Stimulated activated CD4-positive, alpha-beta T cell treated with anti-CD3 and anti-CD28 coated beads, Interleukin-4, amount 100 ng/mL, for 48 hours (primary cell): ENCODE results near the gene PAIP2.
"Not testable (repeated sequence)": the region's sequence is repeated elsewhere in the genome, so short reads cannot be mapped to it uniquely, and the experiment has no call there.

Source experiments
- DNase-seq, 2 donors: peaks; one replicate each; pipeline ENCODE4 v3.0.0-alpha.2; 2020; ENCODE audit warnings: low read depth in 2 of 2

The PAIP2 gene

DNA sequence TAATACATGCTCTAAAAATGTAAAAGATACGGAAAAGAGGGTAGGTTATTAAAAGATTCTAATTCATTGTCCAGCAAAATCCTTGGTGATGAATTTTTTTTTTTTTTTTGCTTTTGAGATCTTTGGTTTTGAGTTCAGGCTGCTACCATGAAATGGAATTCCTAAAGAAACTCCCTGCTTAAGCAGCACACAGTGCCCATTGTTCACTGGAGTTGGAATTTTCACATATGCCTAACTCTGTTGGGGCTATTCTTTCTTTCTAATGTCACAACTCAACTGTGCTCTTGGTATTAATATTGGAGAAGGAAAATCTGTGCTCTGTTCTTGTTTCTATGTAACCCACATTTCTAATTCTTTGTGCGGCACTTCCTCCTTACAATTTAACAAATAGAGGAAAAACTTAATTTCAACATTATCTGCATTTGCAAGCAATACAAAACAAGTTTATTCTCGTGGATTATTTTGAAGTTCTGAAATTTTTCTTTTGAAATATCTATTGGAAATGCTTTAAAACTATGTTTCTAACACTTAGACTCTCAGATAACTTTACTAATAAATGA lies 26.5 kb upstream of the PAIP2 start:
- DNase-seq, result no peak

DNA sequence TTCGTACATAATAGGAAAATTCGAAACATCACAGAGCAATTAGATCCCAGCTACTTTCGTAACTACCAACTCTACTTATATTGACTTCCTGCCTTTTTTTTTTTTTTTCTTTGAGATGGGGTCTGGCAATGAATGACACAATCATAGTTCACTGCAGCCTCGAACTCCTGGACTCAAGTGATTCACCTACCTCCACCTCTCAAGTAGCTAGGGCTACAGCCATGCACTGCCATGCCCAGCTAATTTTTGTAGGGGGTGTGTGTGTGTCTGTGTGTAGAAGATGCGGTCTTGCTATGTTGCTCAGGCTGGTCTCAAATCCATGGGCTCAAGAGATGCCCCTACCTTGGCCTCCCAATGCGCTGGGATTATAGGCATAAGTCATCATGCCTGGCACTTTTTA lies 5.8 kb upstream of the PAIP2 start:
- DNase-seq, result no peak

DNA sequence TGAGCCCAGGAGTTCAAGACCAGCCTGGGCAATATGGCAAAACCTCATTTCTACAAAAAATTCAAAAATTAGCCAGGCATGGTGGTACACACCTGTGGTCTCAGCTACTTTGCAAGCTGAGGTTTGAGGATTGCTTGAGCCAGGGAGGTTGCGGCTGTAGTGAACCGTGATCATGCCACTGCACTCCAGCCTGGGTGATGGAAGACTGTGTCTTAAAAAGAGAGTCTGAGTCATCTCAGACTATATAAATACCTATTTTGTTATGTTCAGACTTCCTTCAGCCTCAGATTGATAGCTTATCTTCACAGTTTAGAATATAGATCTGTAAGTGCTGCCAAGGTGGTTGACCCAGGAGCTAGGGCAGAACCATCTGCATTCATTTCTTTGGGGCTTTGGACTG lies 1.6 kb upstream of the PAIP2 start:
- DNase-seq, result no peak

DNA sequence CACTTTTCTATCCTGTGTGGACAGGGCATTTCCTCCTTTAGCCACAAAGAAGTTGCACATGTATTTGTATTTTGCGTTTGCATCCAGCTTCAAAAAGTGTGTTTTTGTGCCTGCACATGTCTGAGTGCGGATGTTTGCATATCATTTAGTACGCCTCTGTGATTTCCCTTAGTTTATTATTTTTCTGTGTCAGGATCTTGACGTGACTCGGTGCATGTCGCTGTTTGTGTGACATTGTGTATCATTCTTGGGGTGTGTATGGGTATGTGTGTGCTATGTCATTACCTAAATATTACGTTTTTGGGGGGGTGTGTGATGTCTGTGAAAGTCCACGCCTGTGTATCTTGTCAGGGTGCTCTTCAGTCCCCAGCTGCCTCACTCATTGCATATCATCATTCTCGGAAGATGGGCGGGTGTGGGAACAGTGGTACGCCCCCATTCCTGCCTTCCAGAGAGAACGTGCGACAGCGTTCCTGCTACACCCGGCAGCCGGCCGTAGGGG lies 416 bp upstream of the PAIP2 start:
- no peak for DNase-seq

DNA sequence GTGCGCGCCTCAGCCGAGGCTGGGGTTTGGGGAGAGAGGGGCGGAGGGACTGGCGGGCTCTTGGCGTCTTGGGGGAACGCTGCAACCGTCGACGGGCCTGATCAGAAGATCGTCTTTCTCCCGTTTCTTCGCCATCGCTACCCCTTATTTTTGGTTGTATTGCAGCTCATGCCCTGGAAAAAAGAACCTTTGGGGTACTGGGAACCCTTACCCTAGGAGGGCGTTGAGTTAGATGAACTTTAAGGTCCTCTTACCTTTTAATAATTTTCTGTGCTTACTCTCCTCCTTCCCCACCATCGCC lies 719 bp downstream of the PAIP2 start:
- DNase-seq, result no peak

DNA sequence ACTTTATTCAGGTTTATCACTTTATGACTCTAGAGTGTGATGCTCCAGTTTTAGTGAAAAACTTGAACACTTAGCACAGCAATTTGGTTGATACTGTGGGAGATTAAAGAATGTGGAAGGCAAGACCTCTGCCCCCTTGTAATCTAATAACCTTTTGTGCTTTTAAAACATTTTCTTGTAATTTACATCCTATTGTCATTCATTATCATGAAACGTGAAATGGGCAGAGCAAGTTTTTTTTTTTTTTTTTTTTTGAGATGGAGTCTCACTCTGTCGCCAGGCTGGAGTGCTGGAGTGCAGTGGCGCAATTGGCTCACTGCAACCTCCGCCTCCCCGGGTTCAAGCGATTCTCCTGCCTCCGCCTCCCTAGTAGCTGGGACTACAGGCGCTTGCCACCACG lies 1.8 kb downstream of the PAIP2 start:
- no peak for DNase-seq

DNA sequence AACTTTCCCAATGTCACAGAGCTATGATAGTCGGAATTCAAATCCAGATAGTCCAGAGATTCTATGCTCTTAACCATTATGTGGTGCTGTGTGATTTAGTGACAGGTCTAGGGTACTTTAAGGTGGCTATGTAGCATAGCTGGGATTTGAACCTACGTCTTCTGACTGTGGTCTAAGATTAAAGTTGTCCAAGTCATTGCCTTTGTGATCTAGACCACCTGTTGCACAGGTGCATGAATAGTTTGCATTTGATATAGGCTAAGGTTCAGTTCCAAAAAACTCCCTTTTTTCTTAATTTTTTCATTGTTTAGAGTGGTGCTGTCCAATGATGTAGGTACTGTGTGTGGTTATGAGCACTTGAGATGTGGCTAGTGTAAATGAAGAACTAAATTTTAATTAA lies 2.5 kb downstream of the PAIP2 start:
- DNase-seq, result no peak

DNA sequence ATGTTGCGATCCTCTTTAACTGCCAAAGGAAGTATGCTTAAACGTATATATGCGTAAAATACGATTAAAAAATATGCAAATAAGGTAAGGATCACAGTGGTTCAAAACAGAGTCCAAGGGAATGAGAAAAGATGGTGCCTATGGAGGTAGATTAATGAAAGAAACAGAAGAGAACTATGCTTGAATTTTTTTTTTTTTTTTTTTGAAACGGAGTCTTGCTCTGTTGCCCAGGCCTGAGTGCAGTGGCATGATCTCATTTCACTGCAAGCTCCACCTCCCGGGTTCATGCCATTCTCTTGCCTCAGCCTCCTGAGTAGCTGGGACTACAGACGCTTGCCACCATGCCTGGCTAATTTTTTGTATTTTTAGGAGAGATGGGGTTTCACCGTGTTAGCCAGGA lies 3.8 kb downstream of the PAIP2 start:
- DNase-seq, result not testable (repeated sequence)

DNA sequence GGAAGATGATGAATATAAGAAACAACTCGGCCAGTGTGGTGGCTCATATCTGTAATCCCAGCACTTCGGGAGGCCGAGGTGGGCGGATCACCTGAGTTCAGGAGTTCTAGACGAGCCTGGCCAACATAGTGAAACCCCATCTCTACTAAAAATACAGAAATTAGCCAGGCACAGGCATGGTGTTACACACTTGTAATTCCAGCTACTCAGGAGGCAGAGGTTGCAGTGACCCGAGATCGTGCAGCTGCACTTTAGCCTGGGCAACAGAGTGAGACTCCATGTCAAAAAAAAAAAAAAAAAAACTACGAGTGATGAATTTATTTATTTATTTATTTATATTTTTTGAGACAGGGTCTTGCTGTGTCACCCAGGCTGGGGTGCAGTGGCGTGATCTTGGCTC lies 6.2 kb downstream of the PAIP2 start:
- DNase-seq, result not testable (repeated sequence)

DNA sequence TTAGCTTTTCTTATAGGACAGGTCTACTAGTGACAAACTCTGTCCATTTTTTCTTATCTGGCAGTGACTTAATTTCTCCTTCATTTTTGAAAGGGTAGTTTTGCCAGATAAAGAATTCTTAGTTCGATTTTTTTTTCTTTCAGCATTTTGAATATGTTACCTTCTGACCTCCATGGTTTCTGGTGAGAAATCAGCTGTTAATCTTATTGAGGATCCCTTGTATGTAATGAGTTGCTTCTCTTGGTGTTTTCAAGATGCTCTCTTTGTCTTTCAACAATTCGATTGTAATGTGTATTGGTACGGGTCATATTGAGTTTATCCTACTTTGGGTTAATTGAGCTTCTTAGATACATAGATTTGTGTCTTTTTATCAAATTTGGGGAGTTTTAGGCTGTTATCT lies 12.5 kb downstream of the PAIP2 start:
- no peak for DNase-seq

DNA sequence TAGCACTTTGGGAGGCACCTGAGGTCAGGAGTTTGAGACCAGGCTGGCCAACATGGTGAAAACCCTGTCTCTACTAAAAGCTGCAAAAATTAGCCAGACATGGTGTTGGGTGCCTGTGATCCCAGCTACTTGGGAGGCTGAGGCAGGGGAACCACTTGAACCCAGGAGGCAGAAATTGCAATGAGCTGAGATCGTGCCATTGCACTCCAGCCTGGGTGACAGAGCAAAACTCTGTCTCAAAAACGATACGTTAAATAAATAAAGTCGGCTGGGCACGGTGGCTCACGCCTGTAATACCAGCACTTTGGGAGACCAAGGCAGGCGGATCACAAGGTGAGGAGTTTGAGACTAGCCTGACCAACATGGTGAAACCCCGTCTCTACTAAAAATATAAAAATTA lies 14.2 kb downstream of the PAIP2 start:
- not testable (repeated sequence) for DNase-seq

DNA sequence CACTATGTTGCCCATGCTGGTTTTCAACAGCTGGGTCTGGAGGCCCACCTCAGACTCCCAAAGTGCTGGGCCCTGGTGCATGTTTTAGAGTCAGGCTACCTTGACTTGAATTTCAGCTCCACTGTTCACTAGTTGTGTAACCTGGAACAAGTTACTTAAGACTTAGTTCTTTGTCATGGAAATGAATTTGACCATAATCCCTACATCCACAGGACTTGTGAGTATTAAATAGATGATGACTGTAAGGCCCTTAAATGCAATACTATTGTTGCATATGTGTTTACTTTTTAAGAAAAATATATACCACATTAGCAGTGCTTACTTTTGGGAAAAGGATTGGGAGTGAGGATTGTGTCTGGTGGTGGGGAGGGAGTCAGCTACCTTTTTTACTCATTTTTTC lies 16.4 kb downstream of the PAIP2 start:
- no peak for DNase-seq

DNA sequence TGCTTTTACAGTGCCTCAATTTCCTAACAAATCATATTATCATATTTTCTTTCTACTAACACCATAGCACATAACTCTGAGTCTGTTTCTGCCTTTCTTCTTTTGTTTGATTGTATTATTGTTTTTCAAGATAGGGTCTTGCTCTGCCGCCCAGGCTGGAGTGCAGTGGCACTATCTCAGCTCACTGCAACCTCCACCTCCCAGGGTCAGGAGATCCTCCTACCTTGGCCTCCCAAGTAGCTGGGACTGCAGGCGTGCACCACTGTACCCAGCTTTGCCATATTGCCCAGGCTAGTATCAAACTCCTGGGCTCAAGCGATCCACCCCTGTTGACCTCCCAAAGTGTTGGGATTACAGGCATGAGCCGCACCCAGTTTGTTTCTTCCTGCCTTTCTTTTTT lies 18.7 kb downstream of the PAIP2 start:
- no peak for DNase-seq

DNA sequence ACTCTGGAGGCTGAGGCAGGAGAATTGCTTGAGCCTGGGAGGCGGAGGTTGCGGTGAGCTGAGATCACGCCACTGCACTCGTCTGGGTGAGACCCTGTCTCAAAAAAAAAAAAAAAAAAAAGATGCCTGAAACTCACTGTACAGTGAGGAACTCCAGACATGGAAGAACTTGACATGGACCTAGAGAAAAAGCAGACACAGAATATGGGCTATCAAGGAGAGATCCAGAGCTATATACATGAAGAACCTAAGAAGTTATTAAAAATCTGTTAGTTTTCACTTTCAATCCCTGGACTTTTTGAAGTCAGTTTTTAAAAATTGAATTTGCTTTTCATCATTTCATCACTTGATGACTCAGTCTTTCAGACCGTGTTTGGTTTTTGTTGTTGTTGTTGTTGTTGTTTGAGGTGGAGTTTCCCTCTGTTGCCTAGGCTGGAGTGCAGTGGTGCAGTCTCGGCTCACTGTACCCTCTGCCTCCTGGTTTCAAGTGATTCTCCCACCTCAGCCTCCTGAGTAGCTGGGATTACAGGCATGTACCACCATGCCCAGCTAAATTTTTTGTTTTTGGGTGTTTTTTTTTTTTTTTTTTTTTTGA lies 20.3 kb downstream of the PAIP2 start:
- DNase-seq, result no peak

DNA sequence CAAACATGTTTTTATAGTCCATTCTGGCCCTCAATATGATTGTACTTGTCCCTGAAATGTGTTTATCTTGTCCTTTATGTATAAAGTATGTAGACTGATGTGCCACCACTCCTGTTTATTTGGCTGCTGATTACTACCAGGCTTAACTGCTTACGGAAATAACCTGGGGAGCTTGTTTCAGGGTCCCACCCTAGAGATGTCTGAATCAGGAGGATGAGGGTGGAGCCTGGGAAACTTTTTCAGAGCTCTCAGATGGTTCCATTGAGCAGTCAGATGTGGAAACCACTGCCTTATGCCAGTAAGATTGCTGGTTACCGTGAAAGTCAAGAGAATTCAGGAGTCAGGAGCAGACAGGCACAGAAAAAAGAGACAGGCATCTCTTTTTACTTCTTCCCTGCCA lies 22.3 kb downstream of the PAIP2 start:
- DNase-seq, result no peak

DNA sequence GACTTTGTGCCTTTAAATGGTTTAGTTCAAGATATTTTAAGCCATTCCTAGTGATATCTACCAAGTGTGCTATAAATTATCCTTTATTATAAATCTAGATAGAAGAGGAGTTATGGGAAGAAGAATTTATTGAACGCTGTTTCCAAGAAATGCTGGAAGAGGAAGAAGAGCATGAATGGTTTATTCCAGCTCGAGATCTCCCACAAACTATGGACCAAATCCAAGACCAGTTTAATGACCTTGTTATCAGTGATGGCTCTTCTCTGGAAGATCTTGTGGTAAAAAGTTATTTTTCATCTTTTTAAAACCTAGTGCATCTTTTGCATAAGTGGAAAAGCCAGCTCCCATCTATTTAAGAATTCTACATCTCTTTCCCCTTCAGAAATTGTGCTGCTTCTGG lies 22.8 kb downstream of the PAIP2 start:
- DNase-seq, result no peak

DNA sequence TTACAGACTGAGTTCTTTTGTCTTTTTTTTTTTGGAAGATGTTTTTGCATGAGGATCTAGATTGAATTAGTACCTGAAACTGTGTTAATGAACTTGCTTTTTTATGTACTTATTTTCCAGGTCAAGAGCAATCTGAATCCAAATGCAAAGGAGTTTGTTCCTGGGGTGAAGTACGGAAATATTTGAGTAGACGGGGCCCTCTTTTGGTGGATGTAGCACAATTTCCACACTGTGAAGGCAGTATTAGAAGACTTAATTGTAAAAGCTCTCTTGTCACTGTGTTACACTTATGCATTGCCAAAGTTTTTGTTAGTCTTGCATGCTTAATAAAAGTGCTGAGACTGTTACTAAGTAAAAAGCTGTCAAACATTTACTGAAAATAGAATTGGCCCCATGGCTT lies 27.0 kb downstream of the PAIP2 start:
- DNase-seq, result no peak

DNA sequence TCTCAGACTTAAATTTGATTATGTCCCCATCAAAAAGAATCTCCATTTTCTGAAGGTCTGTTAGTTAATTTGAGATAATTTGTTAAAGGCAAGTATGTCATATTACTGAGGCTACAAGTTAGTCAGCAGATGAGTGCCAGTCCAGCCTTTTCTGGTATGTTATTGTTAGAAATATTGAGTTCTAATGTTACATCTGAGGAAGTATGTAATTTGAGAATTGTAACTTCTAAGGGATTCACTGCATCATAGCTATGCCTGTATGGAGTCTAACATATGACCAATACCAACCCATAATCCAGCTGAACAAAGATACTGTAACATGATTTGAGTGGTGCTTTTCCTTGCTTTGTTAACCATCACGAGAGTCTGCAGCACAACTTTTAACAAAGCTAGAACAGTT lies 27.5 kb downstream of the PAIP2 start:
- DNase-seq, result no peak

DNA sequence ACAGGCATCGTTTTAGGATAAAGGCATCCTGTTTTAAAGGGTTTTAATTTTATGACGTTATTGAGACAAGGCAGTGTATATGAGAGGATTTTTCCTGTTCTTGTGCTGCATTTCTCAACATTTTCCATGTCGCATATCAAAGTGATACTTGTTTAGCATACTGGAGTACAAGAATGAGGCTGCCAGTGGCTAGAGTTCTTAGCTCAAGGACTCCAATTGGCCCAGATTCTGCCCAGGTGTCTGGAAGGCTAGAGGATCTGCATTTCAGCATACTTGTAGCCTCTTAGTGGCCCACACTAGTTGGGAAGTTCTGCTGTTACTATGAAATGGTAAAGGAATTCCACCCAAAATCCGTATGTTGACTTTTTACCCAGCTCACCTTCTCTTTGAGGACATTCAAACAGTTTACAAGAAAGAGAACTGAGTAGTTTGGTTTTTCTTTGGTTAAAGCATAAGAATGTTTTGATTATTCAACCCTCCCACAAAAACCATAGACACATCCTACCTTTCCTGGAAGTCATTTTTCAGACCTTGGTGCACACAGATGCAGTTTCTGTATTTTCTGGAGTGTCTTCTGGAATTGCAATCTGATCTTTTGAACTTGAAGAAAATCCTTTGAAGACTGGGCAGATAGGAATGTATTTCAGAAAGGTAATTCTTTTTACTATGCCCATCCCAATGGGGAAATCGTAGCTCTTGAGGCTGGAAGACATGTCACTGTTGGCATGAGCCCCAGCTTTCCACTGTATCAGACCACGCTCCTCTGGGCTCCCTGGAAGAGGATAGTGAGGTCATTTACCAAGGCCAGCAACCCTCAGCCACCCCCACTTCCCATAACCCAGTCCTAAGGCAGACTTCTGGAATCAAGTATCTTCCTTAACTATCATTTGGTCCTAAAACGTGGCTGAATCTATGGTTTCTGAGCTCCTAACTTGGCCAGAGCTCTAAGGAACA lies 30.1 kb downstream of the PAIP2 start:
- DNase-seq, result no peak

DNA sequence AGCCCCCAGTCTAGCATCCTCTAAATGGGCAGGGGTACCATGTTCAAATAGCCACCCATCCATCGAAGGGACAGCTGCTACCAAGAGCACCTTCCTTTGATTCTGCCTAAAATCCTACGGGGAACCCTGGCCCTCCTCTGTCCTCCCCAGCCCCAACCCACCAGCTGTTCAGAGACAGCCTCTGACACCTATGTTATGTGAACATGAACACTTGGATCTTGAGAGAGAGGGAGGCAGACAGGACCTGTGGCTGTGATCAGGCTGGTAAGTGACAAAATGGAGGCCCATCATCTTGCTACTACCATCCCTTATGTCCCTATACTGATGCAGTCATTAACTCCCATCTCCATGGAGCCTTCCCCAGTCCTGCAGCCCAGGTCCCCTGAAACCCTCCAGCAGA lies 33.3 kb downstream of the PAIP2 start:
- DNase-seq, result no peak

DNA sequence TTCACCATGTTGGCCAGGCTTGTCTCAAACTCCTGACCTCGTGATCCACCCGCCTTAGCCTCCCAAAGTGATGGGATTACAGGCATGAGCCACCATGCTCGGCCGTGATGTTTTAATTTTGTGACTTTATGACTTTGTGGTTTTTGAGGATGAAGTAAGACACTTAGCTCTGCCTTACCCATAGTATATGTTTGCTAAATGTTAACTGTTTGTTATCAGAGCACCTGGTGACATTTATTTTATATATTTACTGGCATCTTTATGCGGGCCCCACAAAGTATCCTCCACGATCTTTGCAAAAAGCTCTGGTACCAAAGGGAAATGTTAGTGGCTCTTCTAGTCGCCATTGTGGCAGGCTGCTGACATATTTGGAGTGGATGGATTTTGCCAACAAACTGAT lies 34.7 kb downstream of the PAIP2 start:
- no peak for DNase-seq

DNA sequence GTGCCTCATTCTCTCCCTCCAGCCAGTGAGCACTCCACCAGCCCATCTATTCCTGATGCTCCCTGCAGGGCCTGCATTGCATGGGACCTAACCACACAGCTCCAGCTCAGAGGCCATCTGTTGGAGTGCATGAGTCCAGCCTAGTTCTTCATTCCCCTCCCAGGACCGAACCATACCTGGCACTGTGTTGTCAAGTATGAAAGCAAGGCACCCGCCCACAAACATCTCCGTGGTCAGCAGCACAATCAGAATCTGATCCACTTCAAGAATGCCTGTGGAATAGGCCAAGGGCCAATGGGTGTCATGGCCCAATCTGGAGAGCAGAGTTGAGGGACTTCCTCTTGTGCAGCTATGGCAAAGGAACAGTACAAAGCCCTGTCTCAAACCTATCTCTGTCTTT lies 35.6 kb downstream of the PAIP2 start:
- DNase-seq, result no peak
